Activated naive CD8-positive, alpha-beta T cell treated with anti-CD3 and anti-CD28 coated beads, Interleukin-2, amount 50 U/mL, for 24 hours (primary cell): ENCODE measurements around the gene DYRK1A.

Source experiments
- ATAC-seq: fragments of 150-1000 bp; cut with Tn5 transposase; one replicate; pipeline ENCODE4 v1.10.0; 2021
- DNase-seq: peaks from one replicate; pipeline ENCODE4 v3.0.0; 2021
- H3K27ac Mint-ChIP-seq: one replicate; pipeline ENCODE4 v1.8.0; 2021; ENCODE audit warnings: mild to moderate bottlenecking, mixed read lengths
- H3K27me3 Mint-ChIP-seq: one replicate; pipeline ENCODE4 v1.8.0; 2021; ENCODE audit warnings: mixed read lengths
- H3K36me3 Mint-ChIP-seq: one replicate; pipeline ENCODE4 v1.8.0; 2021; ENCODE audit warnings: low read depth, mixed read lengths
- H3K4me1 Mint-ChIP-seq: one replicate; pipeline ENCODE4 v1.8.0; 2021; ENCODE audit warnings: mixed read lengths
- H3K4me3 Mint-ChIP-seq: one replicate; pipeline ENCODE4 v1.8.0; 2021; ENCODE audit warnings: mild to moderate bottlenecking, moderate library complexity, mixed read lengths
- H3K9me3 Mint-ChIP-seq: one replicate; pipeline ENCODE4 v1.8.0; 2021; ENCODE audit warnings: mixed read lengths

DYRK1A gene

DNA sequence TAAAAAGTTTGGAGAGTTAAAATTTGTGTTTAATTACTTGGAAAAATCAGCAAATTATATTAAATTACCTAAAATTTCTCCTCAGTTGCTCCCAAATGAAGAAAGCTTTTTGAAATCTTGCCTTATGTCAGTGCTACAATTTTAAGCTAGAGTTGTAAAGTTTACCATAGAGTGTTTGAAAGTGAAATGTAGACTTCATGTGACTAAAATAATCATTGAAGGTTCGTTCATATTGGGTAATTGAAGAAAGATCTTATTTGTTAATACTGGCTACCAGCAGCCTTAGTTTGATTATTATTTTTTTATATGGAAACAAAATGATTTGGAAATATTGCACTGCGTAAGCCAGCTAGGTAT, 4.4 kb downstream of the DYRK1A start:
- Mint-ChIP-seq H3K27me3 (peaks cover 2% of the 10 kb centered on the region), H3K4me3 (peak overlapping the region; percentile 94), H3K9me3 (peaks cover 3% of the 10 kb centered on the region), H3K4me1 (peaks cover 74% of the 10 kb centered on the region), H3K36me3 (peaks cover 11% of the 10 kb centered on the region), H3K27ac (peak overlapping the region; percentile 92)
- ATAC-seq (no peak), DNase-seq (no peak)

GRCh38 chr21:37372127-37372731, 5.7 kb downstream of the DYRK1A start:
- H3K27ac Mint-ChIP-seq, result peak overlapping the region; percentile 92
- H3K27me3 Mint-ChIP-seq, result no peaks in the 10 kb centered on the region
- DNase-seq (no peak), ATAC-seq (no peak)
- peaks cover 11% of the 10 kb centered on the region for H3K36me3 Mint-ChIP-seq
- peaks cover 3% of the 10 kb centered on the region for H3K9me3 Mint-ChIP-seq
- no peak overlapping the region for H3K4me3 Mint-ChIP-seq
- H3K4me1 Mint-ChIP-seq, result peaks cover 80% of the 10 kb centered on the region

DNA sequence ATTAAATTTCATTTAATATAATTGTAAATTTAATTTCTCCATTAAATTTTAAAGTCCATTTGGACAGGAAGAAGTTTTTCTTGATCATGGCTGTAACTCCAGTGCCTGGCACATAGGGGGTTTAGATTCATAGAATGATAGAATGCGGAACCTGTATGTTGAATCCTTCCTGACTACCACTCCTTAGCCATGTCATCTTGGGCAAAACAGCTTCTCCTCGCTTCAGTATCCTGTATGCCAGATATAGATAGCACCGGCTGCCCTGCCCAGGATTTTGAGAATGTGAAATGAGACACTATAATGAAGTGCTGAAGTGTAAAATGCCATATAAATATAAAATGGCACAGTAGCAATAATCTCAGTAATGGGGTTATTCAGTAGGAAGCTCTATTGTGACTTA, 6.4 kb downstream of the DYRK1A start:
- H3K27ac Mint-ChIP-seq, result no peak overlapping the region
- H3K4me3 Mint-ChIP-seq, result no peak overlapping the region
- peaks cover 11% of the 10 kb centered on the region for H3K36me3 Mint-ChIP-seq

DNA sequence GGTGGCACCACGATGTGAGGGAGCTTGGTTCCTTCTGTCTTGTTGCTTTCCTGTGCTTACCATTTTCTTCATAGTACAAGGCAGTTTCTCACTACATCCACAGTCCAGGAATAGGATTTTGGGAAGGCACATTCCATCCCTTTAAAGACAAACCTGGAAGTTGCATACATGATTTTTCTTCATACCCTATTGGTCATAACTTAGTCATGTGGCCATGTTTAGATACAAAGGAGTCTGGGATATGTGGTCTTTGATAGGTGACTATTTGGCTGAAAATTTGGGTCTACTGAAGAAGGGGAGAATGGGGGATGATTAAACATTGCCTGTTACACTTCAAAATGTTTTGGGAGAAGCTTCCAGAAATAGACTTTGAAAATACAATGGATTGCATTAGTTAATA, 7.0 kb downstream of the DYRK1A start:
- ATAC-seq (no peak), DNase-seq (no peak)
- H3K27ac Mint-ChIP-seq, result peak overlapping the region; percentile 72
- H3K4me3 Mint-ChIP-seq, result no peak overlapping the region
- no peaks in the 10 kb centered on the region for H3K27me3 Mint-ChIP-seq
- H3K36me3 Mint-ChIP-seq, result peaks cover 9% of the 10 kb centered on the region
- H3K4me1 Mint-ChIP-seq, result peaks cover 90% of the 10 kb centered on the region
- H3K9me3 Mint-ChIP-seq, result peaks cover 3% of the 10 kb centered on the region

More for the DNA sequence above, 6.4 kb downstream of the DYRK1A start:
- Mint-ChIP-seq H3K4me1 (peaks cover 87% of the 10 kb centered on the region), H3K9me3 (peaks cover 3% of the 10 kb centered on the region), H3K27me3 (no peaks in the 10 kb centered on the region)
- ATAC-seq (no peak), DNase-seq (no peak)

- peaks cover 90% of the 10 kb centered on the region for H3K4me1 Mint-ChIP-seq
- DNase-seq (no peak), ATAC-seq (no peak)
- peak overlapping the region; percentile 53 for H3K27ac Mint-ChIP-seq
- H3K9me3 Mint-ChIP-seq, result peaks cover 3% of the 10 kb centered on the region
- H3K27me3 Mint-ChIP-seq, result no peaks in the 10 kb centered on the region
- peaks cover 13% of the 10 kb centered on the region for H3K36me3 Mint-ChIP-seq
- H3K4me3 Mint-ChIP-seq, result no peak overlapping the region
Measured at GRCh38 chr21:37374027-37374426, 7.5 kb downstream of the DYRK1A start.

DNA sequence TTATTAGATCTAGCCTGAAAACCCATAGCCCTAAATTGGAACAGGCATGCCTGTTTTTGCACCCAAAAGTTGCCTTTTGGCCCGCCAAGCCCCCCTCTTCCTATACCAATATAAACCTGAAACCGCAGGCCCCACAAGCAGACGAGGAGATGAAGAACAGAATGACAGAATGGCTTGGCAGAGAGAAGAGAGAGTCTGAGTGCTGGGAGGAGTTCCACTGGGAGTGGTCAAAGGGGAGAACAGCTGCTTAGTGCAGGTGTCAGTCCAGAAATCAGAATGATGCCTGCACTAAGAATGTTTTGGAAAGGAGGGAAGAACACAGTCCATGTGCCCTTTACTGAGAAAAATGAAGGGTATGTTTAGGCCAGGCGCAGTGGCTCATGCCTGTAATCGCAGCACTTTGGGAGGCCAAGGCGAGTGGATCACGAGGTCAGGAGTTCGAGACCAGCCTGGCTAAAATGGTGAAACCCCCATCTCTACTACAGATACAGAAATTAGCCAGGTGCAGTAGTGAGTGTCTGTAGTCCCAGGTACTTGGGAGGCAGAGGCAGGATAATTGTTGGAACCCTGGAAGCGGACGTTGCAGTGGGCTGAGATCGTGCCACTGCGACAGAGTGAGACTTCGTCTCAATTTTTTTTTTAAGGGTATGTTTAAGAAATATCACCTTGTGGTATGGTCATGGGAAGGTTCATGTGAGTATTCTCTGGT, 9.4 kb downstream of the DYRK1A start:
- Mint-ChIP-seq H3K27me3 (no peaks in the 10 kb centered on the region), H3K4me3 (peak overlapping the region; percentile 20), H3K27ac (peak overlapping the region; percentile 53), H3K4me1 (peaks cover 89% of the 10 kb centered on the region), H3K9me3 (peaks cover 3% of the 10 kb centered on the region), H3K36me3 (peaks cover 15% of the 10 kb centered on the region)
- ATAC-seq, result no peak
- DNase-seq, result no peak

GRCh38 chr21:37378700-37379139, 12.1 kb downstream of the DYRK1A start:
- DNase-seq (no peak), ATAC-seq (no peak)
- H3K27me3 Mint-ChIP-seq, result no peaks in the 10 kb centered on the region
- H3K36me3 Mint-ChIP-seq, result peaks cover 23% of the 10 kb centered on the region
- peaks cover 3% of the 10 kb centered on the region for H3K9me3 Mint-ChIP-seq
- H3K4me1 Mint-ChIP-seq, result peaks cover 82% of the 10 kb centered on the region
- H3K27ac Mint-ChIP-seq, result peak overlapping the region; percentile 46
- H3K4me3 Mint-ChIP-seq, result no peak overlapping the region

DNA sequence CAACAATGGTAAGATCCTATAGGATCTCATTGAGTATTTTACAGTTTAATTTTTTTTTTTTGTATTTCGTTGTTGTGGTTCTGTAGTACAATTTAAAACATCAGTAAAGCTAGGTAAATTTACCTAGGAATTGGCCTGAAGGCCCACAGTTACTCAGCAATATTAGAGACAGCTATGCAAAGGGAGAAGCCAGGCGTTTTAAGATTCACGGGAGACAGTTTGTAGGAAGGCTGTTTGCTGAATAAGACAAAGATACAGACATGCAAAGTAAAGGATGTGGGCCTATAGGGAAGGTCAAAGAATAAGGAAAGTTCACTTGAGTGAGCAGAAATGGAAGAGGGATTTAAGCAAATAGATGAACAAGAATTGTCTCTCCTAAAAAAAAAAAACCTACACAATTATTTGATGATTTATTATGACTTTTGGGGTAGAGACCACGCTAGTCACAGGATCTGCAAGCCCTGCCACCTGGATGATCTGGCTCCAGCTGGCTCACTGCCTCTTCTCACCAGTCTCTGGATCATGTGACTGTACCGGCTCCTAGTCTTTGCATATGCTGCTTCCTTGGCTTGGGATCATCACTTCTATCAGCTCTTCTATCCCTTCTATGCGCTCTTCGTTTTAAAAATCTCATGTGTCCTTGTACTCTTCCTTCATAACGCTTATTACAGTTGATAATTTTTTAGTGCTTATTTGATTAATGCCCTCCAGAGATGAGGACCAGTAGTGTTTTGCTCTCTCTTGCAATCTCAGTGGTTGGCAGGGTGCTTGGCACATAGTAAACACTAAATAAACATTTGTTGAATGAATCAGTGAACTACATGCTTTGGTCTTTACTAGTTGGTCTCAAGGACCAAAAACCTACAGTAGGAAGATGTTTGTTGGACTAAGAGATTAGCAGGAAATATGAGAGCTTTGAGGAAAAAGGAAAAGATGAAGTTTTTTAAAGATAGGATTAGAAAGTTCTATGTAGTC, 14.1 kb downstream of the DYRK1A start:
- Mint-ChIP-seq H3K27ac (no peak overlapping the region), H3K27me3 (no peaks in the 10 kb centered on the region), H3K36me3 (peaks cover 22% of the 10 kb centered on the region), H3K9me3 (peaks cover 5% of the 10 kb centered on the region), H3K4me1 (peaks cover 85% of the 10 kb centered on the region), H3K4me3 (no peak overlapping the region)
- no peak for DNase-seq
- ATAC-seq, result no peak

GRCh38 chr21:37381883-37382585, 15.5 kb downstream of the DYRK1A start:
- Mint-ChIP-seq H3K4me3 (no peak overlapping the region), H3K27me3 (no peaks in the 10 kb centered on the region), H3K27ac (no peak overlapping the region), H3K4me1 (peaks cover 87% of the 10 kb centered on the region), H3K9me3 (peaks cover 5% of the 10 kb centered on the region), H3K36me3 (peaks cover 18% of the 10 kb centered on the region)
- ATAC-seq, result no peak
- no peak for DNase-seq

DNA sequence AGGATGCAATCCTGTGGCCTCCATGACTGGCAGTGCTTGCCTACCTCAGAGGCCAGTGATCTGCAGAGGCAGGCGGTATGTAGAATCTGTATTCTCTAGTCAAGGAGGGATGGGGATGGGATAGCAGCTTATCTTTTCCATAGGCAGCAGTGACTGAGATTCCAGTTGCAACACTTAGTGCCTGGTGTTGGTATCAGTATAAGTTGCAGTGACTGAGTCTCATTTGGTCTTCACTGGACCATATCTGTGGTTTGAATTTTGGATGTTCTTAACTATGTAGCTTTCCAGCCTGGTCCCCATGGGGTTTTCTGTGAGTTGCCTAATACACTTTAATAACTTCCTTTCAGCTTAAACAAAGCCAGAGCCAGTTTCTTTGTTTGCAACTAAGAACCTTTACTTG, 16.5 kb downstream of the DYRK1A start:
- H3K27me3 Mint-ChIP-seq, result no peaks in the 10 kb centered on the region
- peaks cover 23% of the 10 kb centered on the region for H3K36me3 Mint-ChIP-seq

GRCh38 chr21:37383784-37384311, 17.3 kb downstream of the DYRK1A start:
- no peak overlapping the region for H3K27ac Mint-ChIP-seq
- ATAC-seq (no peak), DNase-seq (no peak)
- H3K27me3 Mint-ChIP-seq, result no peaks in the 10 kb centered on the region
- peaks cover 20% of the 10 kb centered on the region for H3K36me3 Mint-ChIP-seq
- no peak overlapping the region for H3K4me3 Mint-ChIP-seq
- H3K9me3 Mint-ChIP-seq, result peaks cover 5% of the 10 kb centered on the region
- peaks cover 88% of the 10 kb centered on the region for H3K4me1 Mint-ChIP-seq

More for the DNA sequence above, 16.5 kb downstream of the DYRK1A start:
- H3K4me1 Mint-ChIP-seq, result peaks cover 90% of the 10 kb centered on the region
- H3K4me3 Mint-ChIP-seq, result no peak overlapping the region
- no peak for DNase-seq
- no peak for ATAC-seq
- peaks cover 5% of the 10 kb centered on the region for H3K9me3 Mint-ChIP-seq
- no peak overlapping the region for H3K27ac Mint-ChIP-seq

- peaks cover 5% of the 10 kb centered on the region for H3K9me3 Mint-ChIP-seq
- no peaks in the 10 kb centered on the region for H3K27me3 Mint-ChIP-seq
- peaks cover 86% of the 10 kb centered on the region for H3K4me1 Mint-ChIP-seq
- H3K36me3 Mint-ChIP-seq, result peaks cover 19% of the 10 kb centered on the region
- DNase-seq (no peak), ATAC-seq (no peak)
- no peak overlapping the region for H3K27ac Mint-ChIP-seq
- no peak overlapping the region for H3K4me3 Mint-ChIP-seq
Measured at GRCh38 chr21:37384416-37384815, 17.8 kb downstream of the DYRK1A start.

DNA sequence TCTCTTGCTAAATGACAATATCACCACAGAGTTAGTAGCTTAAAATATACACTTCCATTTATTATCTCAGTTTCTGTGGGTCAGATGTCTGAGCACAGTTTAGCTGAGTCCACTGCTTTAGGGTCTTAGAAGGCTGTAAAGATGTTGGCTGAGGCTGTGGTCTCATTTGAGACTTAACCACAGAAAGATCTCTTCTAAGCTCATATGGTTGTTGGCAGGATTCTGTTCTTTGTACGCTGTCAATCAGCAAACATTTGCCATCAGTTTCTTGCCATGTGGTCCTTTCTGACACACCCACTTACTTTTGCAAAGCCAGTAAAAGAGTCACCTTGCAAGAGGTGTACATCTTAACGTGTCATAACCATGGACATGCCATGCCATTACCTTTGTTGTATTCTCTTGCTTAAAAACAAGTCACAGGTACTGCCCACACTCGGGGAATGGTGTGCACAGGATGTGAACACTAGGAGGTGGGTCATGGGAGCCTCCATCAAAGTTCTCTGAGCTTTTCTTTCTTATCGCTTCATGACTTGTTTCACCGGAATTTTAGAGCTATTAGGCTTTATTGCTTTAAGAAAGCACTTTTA, 18.7 kb downstream of the DYRK1A start:
- H3K4me1 Mint-ChIP-seq, result peaks cover 87% of the 10 kb centered on the region
- H3K27ac Mint-ChIP-seq, result no peak overlapping the region
- no peaks in the 10 kb centered on the region for H3K27me3 Mint-ChIP-seq
- DNase-seq (no peak), ATAC-seq (peak; percentile 38)
- peaks cover 5% of the 10 kb centered on the region for H3K9me3 Mint-ChIP-seq
- no peak overlapping the region for H3K4me3 Mint-ChIP-seq
- H3K36me3 Mint-ChIP-seq, result peaks cover 21% of the 10 kb centered on the region

- Mint-ChIP-seq H3K36me3 (peaks cover 18% of the 10 kb centered on the region), H3K4me1 (peaks cover 87% of the 10 kb centered on the region), H3K4me3 (no peak overlapping the region), H3K27me3 (no peaks in the 10 kb centered on the region), H3K9me3 (peaks cover 5% of the 10 kb centered on the region), H3K27ac (peak overlapping the region; percentile 32)
- DNase-seq (no peak), ATAC-seq (no peak)
Measured at GRCh38 chr21:37386151-37386550, 19.6 kb downstream of the DYRK1A start.
